K562 (cell line): Measurements from ENCODE around the gene ALG14. TPM values are rescaled to one million over a fixed set of nuclear protein-coding genes. Genes with fewer than 3 reads are reported as not detected.

Experiments
- ATAC-seq: fragments of 200-7000 bp; cut with Tn5 transposase; 3 replicates; pipeline ENCODE4 v1.9.1; 2020; ENCODE audit warnings: moderate library complexity
- BruUV-seq: library from RNA; stranded (reverse); fragments of 400-500 nt; replicated peaks from 2 replicates; lab custom pipeline; 2021; lab: Mats Ljungman, UMichigan
- CTCF ChIA-PET: fragments of 300-600 bp; formaldehyde crosslinking; extraction: SDS; loops from one replicate; lab custom pipeline; 2021; ENCODE audit warnings: low intra/inter-chr PET ratio; lab: Yijun Ruan, JAX
- POLR2A ChIA-PET: fragments of 300-600, 350-650 bp; sonication (Branson Sonifier 250); formaldehyde crosslinking; extraction: SDS; loops from one replicate; lab custom pipeline; 2021; ENCODE audit warnings: antibody characterized with exemption, inconsistent platforms; lab: Yijun Ruan, JAX
- DNase-seq, 4 experiments: peaks; one replicate each; pipeline versions ENCODE4 v3.0.0 to v3.0.0-alpha.2; 2011 to 2018; ENCODE audit warnings: low spot score in 3 of 4, mixed read lengths in 3 of 4; ENCODE audit errors: extremely low read depth in 1 of 4
- FAIRE-seq: peaks from 2 replicates; lab custom pipeline; 2011; peaks lifted over from hg19 to GRCh38; lab: Jason Lieb, UNC
- H2AFZ ChIP-seq: 2 replicates; pipeline ENCODE4 v1.6.0; 2011; ENCODE audit warnings: low read depth, low read length, control low read depth, inconsistent platforms
- H3K27ac ChIP-seq: fragments of 200-600 bp; 3 replicates; pipeline ENCODE4 v1.8.0; 2011; ENCODE audit warnings: low read depth, mild to moderate bottlenecking, control low read depth, inconsistent platforms, low read length, moderate library complexity, mixed read lengths; ENCODE audit errors: extremely low read depth
- H3K27me3 ChIP-seq, 2 experiments: fragments of 300-600 bp in 1 of 2; 2 replicates in 1 of 2; 3 replicates in 1 of 2; pipeline versions ENCODE4 v1.6.0 to v1.8.0; 2011; ENCODE audit warnings: inconsistent platforms in 2 of 2, low read length in 2 of 2, mild to moderate bottlenecking in 1 of 2, mixed read lengths in 1 of 2, moderate library complexity in 1 of 2; ENCODE audit not compliant: control insufficient read depth in 2 of 2, insufficient read depth in 2 of 2
- H3K36me3 ChIP-seq: fragments of 300-600 bp; 3 replicates; pipeline ENCODE4 v1.8.0; 2011; ENCODE audit warnings: mild to moderate bottlenecking, low read length, inconsistent platforms; ENCODE audit not compliant: control insufficient read depth, insufficient read depth
- H3K4me1 ChIP-seq, 2 experiments: fragments of 200-600 bp in 1 of 2; replicated peaks in 1 of 2; 2 replicates in 1 of 2; 3 replicates in 1 of 2; pipeline versions ENCODE4 v1.5.1 to v1.8.0; 2011; ENCODE audit warnings: inconsistent platforms in 2 of 2, low read length in 2 of 2, mild to moderate bottlenecking in 1 of 2, mixed read lengths in 1 of 2, moderate library complexity in 1 of 2; ENCODE audit not compliant: control insufficient read depth in 2 of 2, insufficient read depth in 2 of 2
- H3K4me2 ChIP-seq: 2 replicates; pipeline ENCODE4 v1.6.1; 2011; ENCODE audit warnings: low read length, control low read depth, inconsistent platforms, mixed read lengths; ENCODE audit not compliant: insufficient read depth
- H3K4me3 ChIP-seq: fragments of 200-600 bp; sonication (generic), shearing (Covaris generic); 2 replicates; pipeline ENCODE4 v1.5.1; 2016; ENCODE audit warnings: control low read depth, inconsistent platforms
- H3K79me2 ChIP-seq: fragments of 200-600 bp; 3 replicates; pipeline ENCODE4 v1.8.0; 2011; ENCODE audit warnings: low read length, inconsistent platforms; ENCODE audit not compliant: control insufficient read depth, insufficient read depth
- H3K9ac ChIP-seq, 2 experiments: 2 replicates each; pipeline versions ENCODE4 v1.6.0 to v1.6.1; 2011; ENCODE audit warnings: low read depth in 2 of 2, low read length in 2 of 2, control low read depth in 1 of 2, inconsistent platforms in 1 of 2, mild to moderate bottlenecking in 1 of 2, mixed read lengths in 1 of 2; ENCODE audit not compliant: insufficient read depth in 1 of 2
- H3K9me1 ChIP-seq: one replicate; pipeline ENCODE4 v1.6.0; 2011; ENCODE audit warnings: inconsistent platforms, mild to moderate bottlenecking, low read length, moderate library complexity; ENCODE audit not compliant: control insufficient read depth, insufficient read depth
- H3K9me3 ChIP-seq: replicated peaks from 2 replicates; pipeline ENCODE4 v1.5.1; 2011; ENCODE audit warnings: low read depth, low read length, inconsistent platforms; ENCODE audit not compliant: control insufficient read depth, insufficient read depth
- H4K20me1 ChIP-seq: replicated peaks from 2 replicates; pipeline ENCODE4 v1.6.1; 2011; ENCODE audit warnings: low read length, inconsistent platforms, mixed read lengths; ENCODE audit not compliant: control insufficient read depth, insufficient read depth
- CHD7 ChIP-seq: fragments of 200-600 bp; sonication (generic); IDR thresholded peaks from one replicate; pipeline ENCODE4 v1.6.1; 2012; ENCODE audit warnings: mild to moderate bottlenecking, low read depth, low read length, inconsistent platforms
- CREB1 ChIP-seq, 2 experiments: sonication (generic) in 1 of 2; formaldehyde crosslinking in 1 of 2; IDR thresholded peaks; 2 replicates each; pipeline versions ENCODE4 v1.6.1 to v1.8.0; 2012 to 2022; ENCODE audit warnings: inconsistent platforms in 1 of 2, mild to moderate bottlenecking in 1 of 2, missing genetic modification reagents in 1 of 2, moderate library complexity in 1 of 2
- HEY1 ChIP-seq: fragments of 250-450 bp; sonication (Bioruptor Pico); IDR thresholded peaks from 2 replicates; pipeline ENCODE4 v1.5.0; 2020; ENCODE audit warnings: mild to moderate bottlenecking, moderate library complexity, borderline replicate concordance
- MAFK ChIP-seq: IDR thresholded peaks from 2 replicates; pipeline ENCODE4 v1.6.1; 2011; ENCODE audit warnings: low read length, improper control_type of control experiment
- SRSF7 ChIP-seq: fragments of 200-400 bp; formaldehyde crosslinking; optimal IDR thresholded peaks from 2 replicates; pipeline ENCODE3; 2017; ENCODE audit warnings: mild to moderate bottlenecking, low read depth, low read length
- ZBTB5 ChIP-seq: fragments of 450-650 bp; IDR thresholded peaks from 2 replicates; pipeline ENCODE4 v1.6.1; 2017; ENCODE audit warnings: antibody characterized with exemption
- ZNF124 ChIP-seq: sonication (generic); formaldehyde crosslinking; IDR thresholded peaks from 2 replicates; pipeline ENCODE4 v1.8.1; 2022; ENCODE audit warnings: missing genetic modification reagents
- ZNF324 ChIP-seq: fragments of 250-450 bp; sonication (Bioruptor Pico); IDR thresholded peaks from 2 replicates; pipeline ENCODE4 v1.4.0; 2020; ENCODE audit warnings: mild to moderate bottlenecking
- ZNF780A ChIP-seq: fragments of 250-450 bp; sonication (Bioruptor Pico); IDR thresholded peaks from 2 replicates; pipeline ENCODE4 v1.5.0; 2021; ENCODE audit warnings: mild to moderate bottlenecking
- WGBS: fragments of 100-300 bp; shearing (Covaris generic); methylation state at CpG from one replicate; pipeline ENCODE4 v1.1.6; 2016; ENCODE audit warnings: low coverage, mixed read lengths; ENCODE audit not compliant: insufficient coverage; ENCODE audit errors: missing lambda C conversion rate; 5-methylcytosine and 5-hydroxymethylcytosine counted together
- in situ Hi-C: fragments of 300-500 bp; cut with MboI; formaldehyde crosslinking; loops from 4 replicates; pipeline ENCODE4 v1.15.0; 2018; ENCODE audit warnings: inconsistent platforms, mixed read lengths
- intact Hi-C: fragments of 100-400 bp; cut with micrococcal nuclease; formaldehyde crosslinking; loops from 2 replicates; pipeline ENCODE4 v1.14.2; 2022
- polyA plus RNA-seq, 8 experiments: library from polyadenylated mRNA; depleted of rRNA in 4 of 8; stranded (reverse) in 5 of 8; unstranded in 3 of 8; fragments of >200 nt; fragmentation: Nextera tagmentation in 2 of 8; fragmentation: Illumina TruSeq in 1 of 8; extraction: Ambion mirVana in 2 of 8; extraction: Trizol in 1 of 8; gene quantifications; 2 replicates each; pipeline versions ENCODE4 v1.2.1 to v1.2.3, GENCODE V29; 2011 to 2014; ENCODE audit warnings: inconsistent platforms in 1 of 8, missing spikeins in 1 of 8
- total RNA-seq, 7 experiments: library from RNA; depleted of rRNA in 6 of 7; stranded (reverse); fragments of >200 nt in 6 of 7; fragmentation: Illumina TruSeq in 2 of 7; extraction: Trizol in 2 of 7; gene quantifications; 2 replicates each; pipeline versions ENCODE4 v1.2.1 to v1.2.3, GENCODE V29; 2011 to 2021; ENCODE audit warnings: low replicate concordance in 1 of 7

The ALG14 gene
- total and polyA plus RNA-seq, 9 of the 15 experiments (the other 6 are each of a cell fraction or from before 2014, with no cell fraction given): 2.8 to 16.2 (median 4.9) TPM

- Histone ChIP-seq H3K9me3 (no peaks in the 10 kb centered on the region), H3K4me1 (no peaks in the 10 kb centered on the region), H4K20me1 (no peaks in the 10 kb centered on the region), H3K9ac (no peak overlapping the region), H3K9me1 (no peaks in the 10 kb centered on the region), H3K36me3 (no peaks in the 10 kb centered on the region), H3K4me2 (no peak overlapping the region), H3K27me3 (peaks cover 14 to 20% of the 10 kb centered on the region in 2 experiments; a peak in 2 of 5 replicates), H3K4me3 (no peak overlapping the region), H3K27ac (no peak overlapping the region), H3K79me2 (no peaks in the 10 kb centered on the region), H2AFZ (no peak overlapping the region)
- intact Hi-C loops: no loop called here
- no TSS peak for BruUV-seq
- in situ Hi-C loops: no loop called here
- CTCF ChIA-PET: no interaction called here
- no peak for DNase-seq
- no peak for FAIRE-seq
- WGBS: 0% methylated on average over 6 of the region's 6 CpGs
- POLR2A ChIA-PET: no interaction called here
- ATAC-seq: no peak
- no peak for TF ChIP-seq ZBTB5
- no peak for TF ChIP-seq ZNF780A (CRISPR knock-in tag)
- TF ChIP-seq MAFK: no peak
- TF ChIP-seq SRSF7: no peak
- TF ChIP-seq ZNF324: no peak
- TF ChIP-seq CHD7: no peak
- no peak for TF ChIP-seq CREB1 (IDR thresholded peaks at IDR 0.05)
- TF ChIP-seq CREB1 (CRISPR knock-in tag; IDR thresholded peaks at IDR 0.05): no peak
- no peak for TF ChIP-seq ZNF124
- no peak for TF ChIP-seq HEY1
Observed at GRCh38 chr1:94969137-94969536, 103.6 kb downstream of the ALG14 start.
